Hypothalamus (tissue), 51 donors: ENCODE measurements around the gene LRRC74A.

Experiments
- DNase-seq, 51 donors: peaks; one replicate each; lab custom pipeline; 2025; lab: John Stamatoyannopoulos, UW

The LRRC74A gene

DNA sequence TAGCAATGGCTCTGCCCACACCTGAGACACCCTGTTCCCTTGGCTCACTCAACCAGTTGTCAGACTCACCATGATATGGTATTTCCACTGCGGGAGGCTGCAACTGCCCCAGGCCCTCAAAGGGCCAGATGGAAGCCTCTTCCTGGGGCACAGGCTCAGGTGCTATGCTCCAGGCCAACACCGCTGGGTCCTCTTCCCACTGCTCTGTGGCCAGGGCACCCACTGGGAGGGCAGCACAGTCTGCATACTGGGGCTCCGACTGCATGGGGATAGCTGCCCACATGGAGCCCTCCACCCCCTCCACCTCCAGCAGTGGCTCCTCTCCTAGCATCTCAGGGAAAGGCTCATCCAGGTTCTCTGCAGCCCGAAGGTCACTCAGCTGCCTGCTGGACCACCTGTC lies 17.2 kb upstream of the LRRC74A start:
- DNase-seq = no peak

DNA sequence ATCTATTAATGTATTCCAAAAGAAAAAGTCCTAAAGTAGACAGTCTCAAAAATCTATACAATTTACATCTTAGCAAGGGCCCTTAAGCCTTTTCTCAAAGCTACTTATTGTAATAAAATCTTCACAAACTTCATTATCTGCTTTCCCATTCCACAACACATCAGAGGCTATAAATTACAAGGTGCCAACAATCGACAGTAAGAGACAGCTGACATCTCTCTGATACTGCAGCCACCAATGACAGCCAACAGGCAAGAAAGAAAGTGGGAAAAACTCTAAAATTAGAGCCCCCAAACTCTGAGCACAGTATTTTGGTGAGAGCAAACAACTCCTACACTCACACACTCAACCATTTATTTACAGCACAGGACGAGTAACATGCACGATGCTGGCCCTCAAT lies 15.7 kb upstream of the LRRC74A start:
- DNase-seq = no peak

DNA sequence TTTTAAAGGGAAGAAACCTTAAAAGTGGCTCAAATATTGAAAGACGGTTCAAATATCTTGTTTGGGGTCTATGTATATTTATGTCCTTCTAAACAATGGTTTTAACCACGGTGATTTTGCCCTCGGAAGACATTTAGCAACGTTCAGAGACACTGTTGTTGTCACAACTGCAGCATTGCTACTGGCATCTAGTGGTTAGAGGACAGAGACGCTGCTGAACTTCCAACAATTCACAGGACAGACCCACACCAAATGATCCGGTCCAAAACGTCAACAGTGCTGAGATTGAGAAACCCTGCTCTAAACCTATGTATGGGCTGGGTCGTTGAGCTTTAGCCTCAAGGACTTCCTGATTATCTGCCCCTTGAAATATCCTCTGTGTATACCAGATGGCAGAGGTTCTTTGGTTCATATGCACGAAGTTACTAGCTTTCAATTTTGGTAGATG lies 15.2 kb upstream of the LRRC74A start:
- peak in 20 of 51 donors; percentile 3 to 67 (median 30) for DNase-seq

DNA sequence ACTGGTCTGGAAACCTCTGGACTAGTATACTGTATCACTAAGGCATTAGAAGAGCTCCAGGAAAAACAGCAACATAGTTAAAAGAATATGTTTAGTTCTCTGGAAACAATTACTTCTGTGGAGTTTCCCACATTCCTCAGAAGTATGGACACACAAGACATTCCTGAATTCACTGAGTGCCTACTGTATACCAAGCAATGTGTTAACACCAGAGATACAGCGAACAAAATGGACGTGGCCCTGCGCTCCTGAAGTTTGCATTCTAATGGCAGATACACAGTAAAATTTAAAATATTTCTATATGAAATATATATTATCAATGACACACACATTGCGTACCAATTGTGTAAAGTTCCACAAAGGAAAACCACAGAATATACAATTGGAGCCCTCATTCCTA lies 14.6 kb upstream of the LRRC74A start:
- no peak for DNase-seq

DNA sequence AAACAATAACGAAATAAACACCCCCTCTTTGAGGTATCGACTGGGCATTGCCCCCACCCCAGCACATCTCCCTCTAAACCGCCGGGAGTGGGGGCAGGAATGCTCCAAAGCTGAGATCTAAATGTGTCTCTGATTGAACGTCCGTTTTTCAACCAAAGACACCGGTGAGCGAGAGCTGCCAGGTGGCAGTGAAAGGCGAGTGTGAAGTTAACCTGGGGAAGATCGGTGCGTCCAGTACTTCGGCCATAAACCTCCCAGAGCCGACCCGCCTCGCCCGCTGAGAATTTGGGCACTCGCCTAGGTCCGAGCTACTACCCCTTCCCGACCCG lies 14.2 kb upstream of the LRRC74A start:
- peak in 3 of 51 donors; percentile 42 to 59 (median 59) for DNase-seq

DNA sequence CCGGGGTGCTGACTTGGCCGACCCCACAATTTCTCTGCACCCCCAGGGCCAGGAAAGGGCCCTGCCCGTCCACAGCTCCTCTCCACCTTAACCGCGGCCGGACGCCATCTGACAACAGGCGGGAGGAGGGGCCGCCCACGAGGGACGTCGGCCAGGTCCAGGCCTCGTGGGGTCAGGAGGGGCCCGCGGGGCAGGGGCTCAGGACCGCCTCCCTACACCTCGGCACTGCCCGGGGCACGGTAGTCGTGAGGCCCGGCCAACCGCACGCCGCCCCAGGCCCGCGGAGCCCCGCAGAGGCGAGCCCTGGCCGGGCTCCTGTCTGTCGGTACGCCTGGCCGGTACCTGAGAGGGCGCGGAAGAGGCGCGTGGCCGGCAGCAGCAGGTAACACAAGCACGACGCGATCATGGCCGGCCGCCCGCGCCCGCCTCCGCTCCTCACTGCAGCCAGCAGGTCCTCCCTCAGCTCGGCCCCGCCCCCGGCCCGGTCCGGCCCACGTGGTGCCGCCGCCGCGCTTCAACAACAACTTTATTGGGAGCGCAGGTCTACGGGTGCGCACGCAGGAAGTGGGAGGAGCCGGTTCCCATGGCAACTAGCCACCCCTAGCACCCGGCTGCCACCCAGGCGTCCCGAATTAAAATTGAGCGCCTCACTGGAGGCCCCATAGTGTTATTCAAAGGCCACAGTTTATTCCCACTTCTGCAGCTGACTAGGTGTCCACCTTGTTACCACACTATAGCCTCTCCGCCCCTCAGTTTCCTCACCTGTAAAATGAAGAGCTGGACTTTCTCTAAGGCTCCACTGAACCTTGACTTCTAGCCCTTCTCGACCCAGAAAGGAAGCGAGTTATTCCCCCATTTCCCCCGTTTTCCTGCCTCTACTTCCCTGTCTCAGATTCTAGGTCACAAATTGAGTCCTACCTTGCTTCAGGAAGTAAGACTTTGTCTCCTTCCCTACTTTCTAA lies 13.5 kb upstream of the LRRC74A start, which contains the start of gene ANGEL1:
Gene ANGEL1, minus strand, starts transcription at position 461 of the 962 bp plus-strand sequence. Its CDS starts 55 bp downstream, at position 406.
- peak; percentile 68 to 96 (median 90) for DNase-seq

DNA sequence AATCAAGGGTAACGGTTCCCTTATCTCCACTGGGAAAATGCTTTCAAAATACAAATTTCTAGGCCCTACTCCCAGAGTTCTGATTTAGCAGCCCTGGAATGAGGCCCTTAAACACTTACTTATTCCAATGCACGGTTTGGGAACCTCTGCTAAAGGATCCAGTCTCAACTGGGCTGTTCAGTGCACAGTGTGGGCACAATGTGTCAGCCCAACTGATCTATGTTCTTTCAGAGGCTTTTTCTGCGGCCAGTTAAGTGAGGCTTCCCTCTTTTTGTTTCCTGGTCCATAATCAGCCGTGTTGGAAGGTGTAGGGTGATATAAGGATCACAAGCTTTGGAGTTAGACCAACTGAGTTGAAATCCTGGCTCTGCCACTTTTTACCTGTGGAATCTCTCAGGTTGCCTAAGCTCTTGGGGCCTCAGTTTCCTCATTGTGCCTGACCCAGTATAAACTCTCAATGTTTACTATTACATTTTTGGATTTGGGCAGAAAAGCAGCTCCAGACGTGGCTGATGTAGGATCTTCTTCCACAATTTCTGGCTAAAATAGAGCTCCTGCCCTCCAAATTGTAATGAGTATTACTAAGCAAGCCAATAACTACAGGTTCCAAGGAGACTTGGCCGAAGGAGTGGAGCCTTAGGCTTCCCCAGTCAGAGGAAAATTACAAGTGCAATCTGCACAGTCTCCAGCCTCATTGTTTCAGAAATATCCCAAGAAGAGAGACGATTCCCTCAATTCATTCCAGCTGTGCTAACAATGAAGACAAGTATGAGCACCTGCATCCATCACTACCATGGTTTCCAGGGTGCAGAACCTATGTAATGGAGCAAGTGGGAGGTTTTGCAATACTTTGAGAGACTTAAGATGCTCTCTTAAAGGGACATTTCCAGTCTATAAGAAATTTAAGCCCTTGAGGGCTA lies 11.2 kb upstream of the LRRC74A start:
- DNase-seq = no peak

DNA sequence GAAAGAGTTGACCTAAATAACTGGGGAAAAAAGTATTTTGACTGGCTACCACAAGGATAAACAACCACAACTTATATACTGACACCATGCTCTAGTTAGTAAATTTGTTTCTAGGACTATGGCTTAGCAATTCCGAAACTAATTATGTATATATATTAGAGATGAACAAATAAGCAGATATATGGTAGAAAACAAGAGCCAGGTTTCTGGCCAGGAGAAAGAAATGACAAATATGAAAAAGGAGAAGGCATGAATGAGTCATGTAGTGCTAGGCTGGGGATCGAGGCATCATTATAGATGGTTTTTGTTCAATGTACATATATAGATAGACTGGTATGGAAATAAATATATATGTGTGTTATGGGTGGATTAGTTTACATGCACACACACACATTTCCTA lies 5.5 kb upstream of the LRRC74A start:
- no peak for DNase-seq

DNA sequence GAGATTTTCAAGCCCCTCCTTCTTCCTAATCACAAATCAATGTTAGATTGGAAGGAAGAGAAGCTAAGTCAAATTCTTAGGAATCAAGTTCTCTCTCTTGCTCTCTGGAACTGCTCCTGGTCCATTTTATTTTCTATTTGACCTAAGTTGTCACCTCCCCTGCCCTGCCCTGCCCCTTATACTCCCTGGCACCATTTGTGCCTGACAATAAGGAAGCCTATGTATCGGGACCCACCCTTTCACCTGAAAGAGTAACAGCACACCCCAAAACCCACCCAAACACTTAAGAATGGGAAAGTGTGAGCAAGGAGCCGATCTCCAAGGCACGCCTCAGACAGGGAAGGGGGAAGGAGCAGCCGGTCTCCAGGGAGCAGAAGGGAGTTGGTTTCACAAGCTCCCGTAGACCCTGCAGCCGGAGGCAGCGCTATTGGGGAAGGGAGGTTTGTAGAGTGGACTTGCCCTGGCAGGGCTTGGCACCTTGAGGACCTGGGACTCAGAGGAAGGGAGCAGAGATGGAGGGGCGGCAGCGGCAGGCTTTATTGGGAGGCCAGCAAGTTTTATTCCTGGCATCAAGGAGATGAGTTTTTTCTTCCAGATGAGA lies 1.6 kb downstream of the LRRC74A start:
- peak in 7 of 51 donors; percentile 9 to 20 (median 17) for DNase-seq

DNA sequence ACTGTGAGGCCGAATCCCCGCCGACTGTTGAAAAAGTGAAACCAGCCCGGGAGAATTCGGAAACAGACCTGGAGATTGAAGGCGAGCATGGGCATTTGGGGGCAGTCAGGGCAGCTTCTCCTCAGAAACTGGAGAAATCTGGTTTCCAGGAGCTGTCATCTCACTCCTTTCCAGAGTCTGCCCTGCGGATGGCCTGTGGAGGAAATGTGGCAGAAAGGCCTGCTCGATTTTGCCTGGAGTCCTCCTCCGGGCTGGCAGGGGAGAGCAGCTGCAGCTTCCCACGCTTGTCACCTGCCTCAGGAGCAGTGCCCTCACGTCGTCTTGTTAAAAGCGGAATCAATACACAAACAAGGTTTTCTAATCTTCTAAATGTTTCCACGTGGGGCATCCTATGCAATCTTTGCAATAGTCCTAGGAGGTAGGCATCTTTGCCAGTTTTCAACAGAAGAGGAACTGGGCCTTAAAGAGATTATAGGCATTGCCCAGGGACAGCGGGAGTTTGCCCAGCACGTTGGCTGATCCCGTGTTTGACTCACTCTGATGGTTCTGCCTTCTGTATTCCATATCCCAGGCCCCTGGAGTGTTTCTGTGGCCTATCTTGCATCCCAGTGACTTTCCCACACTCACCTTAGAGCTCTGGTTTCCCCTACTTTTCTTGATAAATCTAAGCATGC lies 2.3 kb downstream of the LRRC74A start:
- peak in 9 of 51 donors; percentile 12 to 49 (median 28) for DNase-seq

DNA sequence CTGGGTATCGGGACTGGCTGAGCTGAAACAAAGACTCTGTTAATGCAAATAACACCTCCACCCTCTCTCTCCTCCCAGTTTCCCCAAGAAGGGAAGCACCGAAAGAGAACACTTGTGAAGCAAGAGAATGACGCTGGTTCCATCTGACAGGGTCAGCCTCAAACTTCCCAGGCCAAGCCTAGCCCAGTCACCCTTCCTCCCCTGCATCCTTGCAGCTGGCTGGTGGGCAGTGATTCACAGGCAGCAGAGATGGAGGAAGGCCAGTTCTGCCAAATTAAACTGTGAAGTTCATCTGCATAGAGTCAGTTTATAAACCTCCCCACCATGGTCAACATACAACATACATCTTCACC lies 2.8 kb downstream of the LRRC74A start:
- peak in 13 of 51 donors; percentile 10 to 65 (median 19) for DNase-seq

DNA sequence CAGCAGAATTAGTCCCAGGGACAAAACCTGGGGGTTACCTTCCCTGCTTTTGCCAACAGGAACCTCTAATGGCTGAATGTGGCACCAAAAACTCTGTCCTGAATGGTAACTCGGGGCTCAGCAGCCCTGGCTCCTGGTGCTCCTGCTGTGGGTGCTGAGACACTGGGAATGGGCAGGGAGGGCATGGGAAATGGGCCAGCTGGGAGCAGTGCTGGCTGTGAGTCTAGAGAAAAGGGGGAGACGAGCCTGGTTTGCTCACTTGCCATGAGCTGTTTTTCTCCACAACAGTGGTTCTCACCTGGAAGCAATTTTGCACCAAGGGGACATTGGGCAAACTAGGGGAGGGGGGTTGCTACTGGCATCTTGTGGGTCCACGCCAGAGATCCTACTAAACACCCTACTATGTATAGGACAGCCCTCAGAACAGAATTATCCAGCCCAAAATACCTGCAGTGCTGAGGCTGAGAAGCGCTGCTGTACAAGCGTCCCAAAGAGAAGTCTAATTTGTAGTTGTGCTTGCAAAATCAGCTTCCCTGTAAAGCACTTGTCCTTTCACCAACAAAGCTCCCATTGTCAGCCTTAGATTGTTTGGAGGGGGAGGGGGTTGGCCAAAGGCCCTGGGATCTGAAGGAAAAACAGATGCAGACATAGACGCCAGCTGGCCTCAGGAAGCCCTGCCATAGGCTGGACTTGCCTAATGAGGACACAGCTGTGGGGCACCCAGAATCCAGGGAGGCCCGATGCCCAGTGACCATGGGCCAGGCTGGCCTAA lies 3.6 kb downstream of the LRRC74A start:
- peak in 50 of 51 donors; percentile 24 to 95 (median 77) for DNase-seq

DNA sequence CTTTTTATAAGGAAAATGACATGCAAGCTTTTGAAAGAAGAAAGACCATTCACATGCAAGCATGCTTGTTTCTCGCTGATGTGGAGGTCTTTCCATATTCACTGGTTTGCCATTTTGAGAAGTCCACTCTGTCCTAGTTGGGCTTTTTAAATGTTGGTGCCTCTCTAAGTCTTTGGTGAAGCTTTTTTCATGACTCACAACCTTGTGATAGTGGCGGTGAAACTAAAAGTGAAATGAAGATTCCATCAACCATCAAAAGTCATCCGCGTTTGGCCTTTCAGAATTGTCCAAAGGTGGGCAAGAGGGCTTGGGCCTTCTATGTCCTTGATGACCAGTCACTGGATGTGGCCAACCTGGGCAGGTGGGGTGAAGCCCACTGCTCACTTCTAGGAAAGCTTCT lies 4.3 kb downstream of the LRRC74A start:
- DNase-seq = no peak

DNA sequence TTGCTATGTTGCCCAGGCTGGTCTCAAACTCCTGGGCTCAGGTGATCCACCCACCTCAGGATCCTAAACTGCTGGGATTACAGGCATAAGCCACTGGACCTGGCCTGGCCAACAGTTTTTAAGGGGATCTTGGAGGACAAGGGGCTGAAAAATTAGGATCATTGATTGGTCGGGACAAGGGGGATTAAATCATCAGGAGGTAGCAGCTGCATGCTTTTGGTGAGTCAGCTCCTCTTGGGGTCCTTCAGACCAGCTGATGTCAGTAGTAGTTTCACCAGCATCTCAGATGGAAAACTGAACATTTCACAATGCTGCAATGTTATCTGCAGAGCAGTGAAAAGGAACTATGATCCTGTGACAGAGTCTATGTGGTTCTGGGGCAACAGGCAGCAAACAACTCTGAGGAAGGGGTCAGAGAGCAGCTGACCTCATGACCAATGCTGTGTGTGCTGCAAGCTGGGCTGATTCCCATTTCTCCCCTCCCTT lies 6.3 kb downstream of the LRRC74A start:
- peak in 2 of 51 donors; percentile 2 to 27 for DNase-seq

DNA sequence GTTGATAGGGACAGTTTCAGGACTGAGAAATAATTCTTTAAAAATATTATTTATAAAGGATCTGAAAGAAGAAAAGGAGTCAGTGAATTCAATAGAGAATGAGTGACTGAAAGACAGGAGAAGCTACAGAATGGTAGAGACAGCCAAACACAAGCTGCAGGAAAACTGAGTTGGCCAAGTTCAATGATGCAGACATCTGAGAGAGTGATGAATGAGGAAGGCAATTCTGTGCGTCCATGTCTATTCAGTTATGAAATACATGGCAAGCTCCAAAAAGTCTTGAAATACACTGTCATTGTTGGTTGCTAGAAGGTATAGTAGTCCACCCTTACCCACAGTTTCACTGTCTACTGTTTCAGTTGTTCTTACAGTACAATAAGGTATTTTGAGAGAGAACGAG lies 6.8 kb downstream of the LRRC74A start:
- no peak for DNase-seq

DNA sequence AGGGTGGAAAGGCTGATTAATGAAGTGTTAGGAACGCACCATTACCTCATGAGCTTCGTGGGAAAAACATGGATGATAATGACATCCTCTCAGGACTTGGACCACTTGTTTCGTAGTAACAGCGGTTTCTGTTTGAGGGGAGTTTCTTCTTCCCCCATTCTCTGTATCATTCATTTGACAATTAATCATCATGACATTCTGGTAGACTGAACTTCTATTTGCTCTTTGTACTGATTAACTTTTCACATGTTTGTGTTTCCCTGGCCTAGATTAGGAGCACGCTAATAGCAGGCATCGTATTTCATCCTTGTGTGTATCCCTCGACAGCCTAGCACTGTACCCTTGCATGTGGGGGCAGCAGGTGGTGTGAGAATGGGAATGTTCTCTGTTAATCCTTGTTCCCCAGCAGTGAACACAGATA lies 8.0 kb downstream of the LRRC74A start:
- no peak for DNase-seq

DNA sequence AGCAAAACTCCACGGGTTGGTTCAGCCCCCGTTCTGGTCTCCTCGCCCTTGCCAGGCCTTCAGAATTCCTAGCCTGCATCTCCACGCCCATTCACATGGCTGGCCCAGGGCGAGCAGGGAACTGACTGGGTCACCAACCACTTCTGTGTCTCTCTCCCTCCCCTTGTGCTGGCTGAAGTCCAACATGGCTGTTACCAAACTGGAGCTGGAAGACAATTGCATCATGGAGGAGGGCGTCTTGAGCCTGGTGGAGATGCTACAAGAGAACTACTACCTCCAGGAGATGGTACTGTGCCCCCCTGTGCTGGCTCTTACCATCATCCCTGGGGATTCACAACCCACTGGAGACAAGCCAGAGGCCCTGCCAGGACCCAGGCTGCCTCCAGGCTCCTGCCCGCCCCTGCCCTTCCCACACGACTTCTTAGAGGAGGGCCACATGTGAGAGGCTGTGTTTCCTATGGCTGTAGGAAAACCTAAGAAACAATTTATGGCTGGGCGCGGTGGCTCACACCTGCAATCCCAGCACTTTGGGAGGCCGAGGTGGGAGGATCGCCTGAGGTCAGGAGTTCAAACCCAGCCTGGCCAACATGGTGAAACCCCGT lies 9.9 kb downstream of the LRRC74A start:
- DNase-seq = peak in 5 of 51 donors; percentile 2 to 31 (median 28)

DNA sequence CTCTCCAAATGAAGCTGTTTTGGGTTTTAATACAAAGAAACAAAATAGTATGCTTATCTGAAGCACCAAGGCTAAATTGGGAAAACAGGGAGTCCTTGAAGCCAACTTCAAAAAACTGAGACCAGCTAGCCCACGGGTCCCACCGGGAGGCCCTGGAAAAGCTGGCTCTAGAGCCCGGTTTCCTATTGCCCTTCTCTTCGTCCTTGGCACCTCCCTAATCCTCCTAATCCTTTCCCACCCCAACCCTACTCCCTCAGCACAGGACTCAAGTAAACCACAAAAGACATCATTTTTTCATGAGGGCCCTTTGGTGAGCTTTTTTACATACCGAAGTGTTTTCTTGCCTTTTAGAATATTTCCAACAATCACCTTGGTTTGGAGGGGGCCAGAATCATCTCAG lies 11.3 kb downstream of the LRRC74A start:
- DNase-seq = no peak

DNA sequence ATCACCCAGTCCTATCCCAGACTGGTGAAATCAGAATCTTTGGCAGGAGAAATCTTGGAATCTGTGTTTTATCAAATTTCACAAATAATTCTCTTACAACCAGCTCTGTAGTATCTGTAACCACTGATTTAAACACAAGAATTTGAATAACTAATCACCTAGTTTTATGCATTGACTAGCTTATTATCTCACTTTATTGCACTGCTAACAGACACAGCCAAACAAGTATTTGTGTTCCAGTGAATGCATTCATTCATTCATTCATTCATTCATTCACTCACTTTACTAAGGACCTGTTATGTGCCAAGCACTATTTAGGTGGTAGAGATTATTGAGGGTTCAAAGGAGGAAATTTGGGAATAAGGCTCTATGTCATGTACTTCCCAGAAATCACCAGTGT lies 16.2 kb downstream of the LRRC74A start:
- DNase-seq = no peak
